Cardiac septum (tissue), 1 donor: Measurements from ENCODE around the gene LDHA. TPM values are rescaled to one million over a fixed set of nuclear protein-coding genes. Genes with fewer than 3 reads are reported as not detected.

ENCODE experiments used
- DNase-seq: peaks from one replicate; pipeline ENCODE4 v3.0.0-alpha.2; 2020; ENCODE audit warnings: low spot score
- intact Hi-C: fragments of 100-400 bp; cut with DNase I; formaldehyde crosslinking; loops from one replicate; pipeline ENCODE4 v1.14.0; 2022
- long read RNA-seq: library from polyadenylated mRNA; unstranded; transcript quantifications from one replicate; pipeline ENCODE4 v2.0.0, GENCODE V29; 2021
- total RNA-seq: library from RNA; stranded (reverse); fragmentation: NEBNext Ultra II Directional; extraction: Animal tissue kit (Norgen Biotek cat#: 25700); gene quantifications from one replicate; pipeline ENCODE4 v1.2.1, GENCODE V29; 2021
- donor health status: DM: no; HTN: no; CAD: no.

The LDHA gene
- 329 TPM for total RNA-seq
- long read RNA-seq, transcript LDHA-220 (7 exons, 1,288 nt) = minor isoform, 9 of 352 reads
- long read RNA-seq, transcript LDHA-202 (5 exons, 2,169 nt) = minor isoform, 30 of 352 reads
- long read RNA-seq, transcript LDHA-205 (8 exons, 2,416 nt) = major isoform, 287 of 352 reads
- long read RNA-seq, transcript LDHA-216 (4 exons, 1,345 nt) = minor isoform, 5 of 352 reads
- long read RNA-seq, partial matches to known transcripts = 13 of 352 reads
- long read RNA-seq, other reads (novel, unspliced or antisense) = 4 of 352 reads

DNA sequence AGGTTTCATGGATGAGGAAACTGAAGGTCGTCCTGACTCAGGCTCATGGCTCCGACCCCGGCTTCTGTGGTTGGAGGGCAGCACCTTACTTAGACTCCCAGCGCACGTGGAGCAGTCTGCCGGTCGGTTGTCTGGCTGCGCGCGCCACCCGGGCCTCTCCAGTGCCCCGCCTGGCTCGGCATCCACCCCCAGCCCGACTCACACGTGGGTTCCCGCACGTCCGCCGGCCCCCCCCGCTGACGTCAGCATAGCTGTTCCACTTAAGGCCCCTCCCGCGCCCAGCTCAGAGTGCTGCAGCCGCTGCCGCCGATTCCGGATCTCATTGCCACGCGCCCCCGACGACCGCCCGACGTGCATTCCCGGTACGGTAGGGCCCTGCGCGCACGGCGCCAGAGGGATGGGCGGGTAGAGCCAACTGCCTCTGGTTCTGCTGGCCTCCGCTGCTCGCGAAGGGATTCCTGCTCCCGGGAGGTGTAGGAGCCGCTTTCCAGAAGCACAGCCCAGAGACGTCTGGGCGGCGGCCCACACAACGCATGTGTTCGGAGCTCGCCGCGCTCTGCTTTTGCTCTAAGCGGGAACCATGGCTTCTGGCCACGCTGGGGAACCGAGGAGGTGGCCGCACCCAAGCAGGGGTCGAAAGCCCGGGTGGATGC, at the start of gene LDHA:
Gene LDHA, plus strand, starts transcription at position 289 of the 653 bp plus-strand sequence. CDS start 2,280 bp downstream, outside the sequence.
- peak; percentile 99 for DNase-seq
- intact Hi-C loops = loop anchor here (1.0 to 10.0 kb wide), 2 partner anchors 10 to 310 kb away; no protein-coding TSS in a partner anchor

DNA sequence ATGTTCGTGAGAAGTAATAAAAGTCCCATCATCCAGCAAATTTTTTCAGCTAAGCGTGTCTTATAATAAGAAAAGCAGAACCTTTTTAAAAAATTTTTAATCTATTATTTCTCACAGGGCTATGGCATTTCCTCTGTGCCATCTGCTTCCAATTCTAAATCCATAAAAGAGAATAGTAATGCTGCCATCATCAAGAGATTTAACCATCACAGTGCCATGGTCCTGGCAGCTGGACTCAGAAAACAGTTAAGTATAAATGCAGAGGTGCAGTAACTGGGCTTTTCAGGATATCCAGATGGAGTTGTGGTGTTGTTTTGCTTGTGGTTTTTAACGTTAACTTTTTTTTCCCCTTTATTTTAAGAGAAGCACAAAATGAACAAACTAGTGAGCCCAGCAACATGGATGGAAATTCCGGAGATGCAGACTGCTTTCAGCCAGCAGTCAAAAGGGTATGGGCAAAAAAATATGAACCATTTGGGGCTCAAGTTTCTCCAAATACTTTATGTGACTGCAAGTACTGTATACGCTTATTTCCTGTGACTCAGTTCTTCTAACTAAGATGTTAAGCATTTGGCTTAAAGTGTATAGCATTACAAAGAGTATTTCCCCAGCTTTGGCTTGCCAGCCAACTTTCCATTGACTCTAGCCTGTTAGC, 46.8 kb upstream of the LDHA start:
- DNase-seq = no peak
- intact Hi-C loops = no loop called here

DNA sequence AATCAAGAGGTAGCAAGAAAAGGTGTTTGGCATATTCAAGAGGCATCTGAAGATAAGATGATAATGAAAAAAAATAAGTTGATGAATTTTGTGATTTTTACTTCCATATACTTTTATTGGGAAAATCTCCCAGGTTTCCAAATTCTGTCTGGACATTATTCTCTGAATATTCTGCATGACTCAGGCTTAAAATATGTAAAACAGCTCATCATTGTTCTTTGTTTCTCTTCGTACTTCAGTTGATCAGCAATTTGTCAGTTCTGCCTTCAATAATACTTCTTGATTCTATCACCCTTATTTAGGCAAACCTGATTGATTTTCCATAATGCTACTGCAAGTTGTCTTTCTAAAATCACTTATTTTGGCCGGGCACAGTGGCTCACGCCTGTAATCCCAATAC, 41.8 kb upstream of the LDHA start:
- DNase-seq = no peak
- intact Hi-C loops = no loop called here

DNA sequence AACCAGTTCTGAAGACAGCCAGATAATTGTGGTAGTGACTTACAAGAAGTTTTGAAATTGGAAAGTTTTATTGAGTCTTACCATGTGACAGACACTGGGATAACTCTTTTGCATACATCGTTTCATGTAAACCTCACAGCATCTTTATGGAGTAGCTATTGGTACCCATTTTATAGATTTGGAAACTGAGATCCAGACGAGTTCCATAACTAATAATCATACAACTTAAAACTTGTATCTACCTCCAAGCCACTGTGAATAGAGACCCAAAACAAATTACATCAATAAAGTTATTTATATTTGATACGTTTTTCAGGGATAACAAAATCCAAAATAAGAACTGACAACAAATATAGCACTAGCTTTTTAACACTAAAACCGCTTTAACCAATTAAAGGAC, 35.7 kb upstream of the LDHA start:
- intact Hi-C loops = no loop called here
- no peak for DNase-seq

DNA sequence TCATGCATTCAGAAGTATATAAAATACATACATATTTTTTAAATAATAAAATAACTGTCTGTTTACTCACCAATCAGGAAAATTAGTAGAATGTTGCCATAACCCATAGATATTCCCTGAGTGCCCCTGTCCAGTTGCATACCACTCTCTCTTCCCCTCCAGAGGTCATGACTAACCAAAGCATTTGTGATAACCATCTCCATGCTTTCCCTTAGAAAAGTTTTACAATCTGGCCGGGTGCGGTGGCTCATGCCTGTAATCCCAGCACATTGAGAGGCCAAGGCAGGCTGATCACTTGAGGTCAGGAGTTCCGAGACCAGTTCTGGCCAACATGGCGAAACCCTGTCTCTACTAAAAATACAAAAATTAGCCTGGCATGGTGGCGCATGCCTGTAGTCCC, 33.2 kb upstream of the LDHA start:
- intact Hi-C loops = no loop called here
- DNase-seq = no peak

DNA sequence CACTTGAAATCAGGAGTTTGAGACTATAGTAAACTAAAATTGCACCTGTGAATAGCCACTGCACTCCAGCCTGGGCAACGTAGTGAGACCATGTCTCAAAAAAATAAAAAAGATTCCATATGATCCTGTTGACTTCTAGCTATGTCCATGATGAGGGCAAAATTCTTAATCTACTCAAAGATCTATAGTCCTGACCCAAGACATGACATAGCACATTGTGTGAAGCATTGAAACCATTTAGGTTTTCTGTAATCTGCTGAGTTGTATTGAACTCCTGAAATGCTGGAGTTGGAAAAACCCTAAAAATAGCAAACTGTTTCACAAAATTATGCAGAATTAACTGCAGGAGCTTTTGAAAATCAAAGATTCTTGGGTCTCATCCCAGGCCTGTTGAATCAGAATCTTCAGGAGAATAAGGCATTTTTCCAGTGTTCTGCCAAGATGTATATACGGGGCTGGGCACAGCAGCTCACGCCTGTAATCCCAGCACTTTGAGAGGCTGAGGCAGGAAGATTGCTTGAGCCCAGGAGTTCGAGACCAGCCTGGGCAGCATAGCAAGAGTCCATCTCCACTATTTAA, 29.8 kb upstream of the LDHA start:
- intact Hi-C loops = no loop called here
- DNase-seq = no peak

DNA sequence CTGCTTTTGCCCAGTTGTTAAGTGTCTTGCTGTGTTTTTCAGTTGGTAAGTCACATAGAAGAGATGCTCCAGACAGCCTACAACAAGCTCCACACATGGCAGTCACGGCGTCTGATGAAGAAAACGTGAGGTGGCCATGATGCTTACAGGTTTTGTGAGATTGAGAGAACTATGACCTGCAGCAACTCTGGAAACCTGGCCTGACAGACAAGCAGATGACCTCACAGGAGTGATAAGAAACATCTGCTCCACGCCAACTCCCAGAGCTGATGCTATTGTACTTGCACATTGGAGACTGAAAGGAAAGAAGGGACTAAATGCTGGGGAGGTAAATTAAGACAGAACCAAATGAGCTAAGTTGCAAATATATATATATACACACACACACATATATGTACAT, 28.6 kb upstream of the LDHA start:
- intact Hi-C loops = no loop called here
- DNase-seq = no peak

DNA sequence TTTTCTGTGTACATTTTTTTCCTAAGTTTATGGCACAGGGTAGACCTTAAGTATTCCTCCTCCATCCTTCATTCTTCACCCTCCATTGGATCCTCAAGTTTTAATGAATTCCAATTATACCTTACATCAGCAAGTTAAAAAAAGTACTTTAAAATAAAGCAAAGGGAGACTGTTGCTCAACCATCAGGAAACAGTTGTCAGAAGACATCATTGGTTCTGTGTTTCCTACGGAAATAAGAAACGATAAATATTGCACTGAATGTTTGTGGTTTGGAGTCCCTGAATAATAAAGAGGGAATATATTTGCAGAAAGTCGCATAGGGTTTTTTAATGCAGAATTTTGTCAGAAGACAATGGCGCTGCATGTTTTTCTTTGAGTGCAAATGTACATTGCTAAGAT, 28.1 kb upstream of the LDHA start:
- no peak for DNase-seq
- intact Hi-C loops = no loop called here

DNA sequence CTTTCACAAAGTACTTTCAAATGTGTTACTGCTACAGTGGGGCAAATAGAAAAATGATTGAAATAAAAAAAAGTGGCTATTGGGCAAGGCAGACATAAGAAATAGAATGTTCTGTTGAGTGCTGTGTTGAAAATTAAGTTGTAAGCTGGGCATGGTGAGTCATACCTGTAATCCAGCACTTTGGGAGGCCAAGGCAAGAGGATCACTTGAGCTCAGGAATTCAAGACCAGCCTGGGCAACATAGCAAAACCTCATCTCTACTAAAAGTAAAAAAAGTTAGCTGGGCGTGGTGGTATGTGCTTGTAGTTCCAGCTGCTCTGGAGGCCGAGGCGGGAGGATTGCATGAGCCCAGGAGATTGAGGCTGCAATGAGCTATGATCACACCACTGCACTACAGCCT, 26.9 kb upstream of the LDHA start:
- intact Hi-C loops = no loop called here
- DNase-seq = no peak

DNA sequence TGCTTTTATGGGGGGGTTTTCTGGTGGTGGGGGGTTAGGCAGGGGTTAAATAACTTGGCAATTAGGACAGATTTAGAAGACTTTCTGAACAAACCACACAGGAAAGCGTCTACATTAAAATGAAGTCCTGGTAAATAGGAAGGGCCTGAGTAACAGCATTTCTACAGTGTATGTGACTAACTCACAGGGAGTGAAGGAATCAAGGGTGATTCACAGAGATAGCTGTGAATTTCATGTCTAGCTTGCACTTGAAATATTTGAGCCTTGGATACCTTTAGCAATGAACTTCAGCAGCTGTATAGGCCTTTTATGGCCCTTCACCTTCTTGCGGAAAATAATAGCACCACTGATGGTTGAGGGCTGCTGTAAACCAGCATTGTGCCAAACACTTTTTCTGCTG, 26.1 kb upstream of the LDHA start:
- intact Hi-C loops = no loop called here
- no peak for DNase-seq

DNA sequence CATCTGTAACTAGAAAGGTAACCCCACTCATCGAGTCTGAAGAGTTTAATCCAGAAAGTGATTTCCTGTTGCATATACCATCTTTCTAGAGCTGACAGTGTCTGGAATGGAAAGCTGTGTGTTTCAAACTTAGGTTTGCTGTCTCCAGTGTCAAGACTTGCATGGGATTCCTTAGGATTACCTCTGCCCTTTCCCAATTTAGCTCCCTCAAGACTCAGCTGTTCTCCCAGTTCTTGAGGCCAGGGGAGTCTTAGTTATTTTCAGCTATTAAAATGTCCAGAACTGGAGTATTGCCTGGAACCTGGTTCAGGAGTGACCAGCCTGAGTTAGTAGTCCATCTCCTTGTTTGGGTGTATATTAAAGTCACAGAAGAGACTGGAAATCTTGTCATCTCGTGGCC, 25.0 kb upstream of the LDHA start:
- no peak for DNase-seq
- intact Hi-C loops = no loop called here

DNA sequence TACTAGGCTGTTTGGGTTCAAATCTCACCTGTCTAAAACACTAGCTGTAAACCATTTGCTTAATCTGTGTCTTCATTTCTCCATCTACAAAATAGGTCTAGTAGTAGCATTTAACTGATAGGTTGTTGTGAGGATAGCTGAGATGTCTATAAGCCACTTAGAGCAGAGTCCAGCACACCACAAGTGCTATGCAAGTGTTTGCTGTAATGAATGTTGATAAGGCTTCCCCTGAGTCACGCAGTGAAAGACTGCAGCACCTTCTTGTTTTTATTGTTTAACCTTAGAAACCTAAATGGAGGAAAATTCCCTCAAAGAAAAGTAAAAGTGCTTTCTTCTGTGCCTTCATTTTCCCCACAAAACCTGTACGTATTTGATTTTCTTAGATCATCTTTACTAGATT, 23.1 kb upstream of the LDHA start:
- DNase-seq = no peak
- intact Hi-C loops = no loop called here

DNA sequence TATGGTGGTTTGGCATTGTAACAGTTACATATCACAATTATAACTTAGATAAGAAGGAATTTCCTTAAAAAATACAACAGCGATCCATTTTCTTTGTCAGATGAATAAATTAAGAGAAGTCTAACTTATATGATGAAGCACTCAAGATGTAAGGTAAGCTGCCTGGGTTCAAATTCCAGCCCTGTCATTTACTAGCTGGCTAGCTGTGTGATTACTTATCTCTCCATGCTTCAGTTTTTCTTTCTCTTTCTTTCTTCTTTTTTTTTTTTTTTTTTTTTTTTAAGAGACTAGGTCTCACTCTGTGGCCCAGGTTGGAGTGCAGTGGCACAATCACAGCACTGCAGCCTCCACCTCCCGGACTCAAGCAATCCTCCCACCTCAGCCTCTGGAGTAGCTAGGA, 22.2 kb upstream of the LDHA start:
- no peak for DNase-seq
- intact Hi-C loops = no loop called here

DNA sequence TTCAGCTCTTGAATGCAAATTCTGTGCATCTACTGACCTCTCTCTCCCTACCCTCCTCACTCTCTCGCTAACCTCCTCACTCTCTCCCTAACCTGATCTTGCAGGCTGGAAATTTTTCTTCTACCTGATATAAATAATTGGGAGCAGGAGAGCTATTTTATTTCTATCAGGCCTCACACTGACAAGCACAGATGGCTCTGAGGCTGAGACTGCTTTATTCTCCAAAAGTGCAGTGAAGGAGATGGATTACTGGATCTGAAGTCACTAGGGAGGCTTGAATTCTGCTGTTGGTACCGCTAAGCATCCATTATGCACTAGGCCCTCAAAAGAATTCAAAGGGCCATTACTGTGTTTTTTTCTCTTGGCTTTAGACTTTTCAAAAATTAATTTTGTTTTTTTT, 19.4 kb upstream of the LDHA start:
- intact Hi-C loops = no loop called here
- DNase-seq = no peak

DNA sequence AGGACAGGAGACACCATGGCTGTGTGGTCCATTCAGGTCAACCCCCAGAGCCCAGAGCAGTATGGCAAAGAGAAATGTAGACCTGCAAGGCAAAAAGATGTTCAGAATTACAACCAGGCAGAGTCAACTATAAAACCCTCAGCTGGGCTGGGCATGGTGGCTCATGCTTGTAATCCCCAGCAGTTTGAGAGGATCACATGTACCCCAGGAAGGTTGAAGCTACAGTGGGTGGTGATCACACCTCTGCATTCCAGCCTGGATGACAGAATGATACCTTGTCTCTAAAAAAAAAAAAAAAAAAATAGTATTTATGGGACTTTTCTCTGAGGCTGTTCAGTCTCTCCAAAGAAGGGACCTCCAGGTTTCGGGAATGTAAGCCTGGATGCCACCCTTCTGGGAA, 18.4 kb upstream of the LDHA start:
- intact Hi-C loops = no loop called here
- no peak for DNase-seq

DNA sequence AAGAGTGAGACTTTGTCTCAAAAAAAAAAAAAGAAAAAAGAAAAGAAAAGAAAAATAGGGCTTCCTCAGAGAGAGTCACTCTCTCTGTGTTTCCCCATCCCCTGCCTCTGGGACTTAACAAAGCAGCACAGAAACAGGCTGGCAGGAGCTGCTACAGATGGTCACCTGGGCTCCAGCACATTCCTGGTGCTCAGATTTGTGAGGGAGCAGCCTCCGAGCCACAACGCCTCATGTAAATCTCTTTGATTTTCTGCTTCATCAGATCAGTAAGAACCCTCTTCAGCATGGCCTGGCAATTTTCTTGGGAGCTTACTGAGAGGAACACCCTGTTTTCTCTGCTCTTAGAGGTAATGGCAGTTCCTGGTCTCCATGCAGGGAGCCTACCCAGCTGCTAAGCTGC, 15.2 kb upstream of the LDHA start:
- DNase-seq = no peak
- intact Hi-C loops = no loop called here

DNA sequence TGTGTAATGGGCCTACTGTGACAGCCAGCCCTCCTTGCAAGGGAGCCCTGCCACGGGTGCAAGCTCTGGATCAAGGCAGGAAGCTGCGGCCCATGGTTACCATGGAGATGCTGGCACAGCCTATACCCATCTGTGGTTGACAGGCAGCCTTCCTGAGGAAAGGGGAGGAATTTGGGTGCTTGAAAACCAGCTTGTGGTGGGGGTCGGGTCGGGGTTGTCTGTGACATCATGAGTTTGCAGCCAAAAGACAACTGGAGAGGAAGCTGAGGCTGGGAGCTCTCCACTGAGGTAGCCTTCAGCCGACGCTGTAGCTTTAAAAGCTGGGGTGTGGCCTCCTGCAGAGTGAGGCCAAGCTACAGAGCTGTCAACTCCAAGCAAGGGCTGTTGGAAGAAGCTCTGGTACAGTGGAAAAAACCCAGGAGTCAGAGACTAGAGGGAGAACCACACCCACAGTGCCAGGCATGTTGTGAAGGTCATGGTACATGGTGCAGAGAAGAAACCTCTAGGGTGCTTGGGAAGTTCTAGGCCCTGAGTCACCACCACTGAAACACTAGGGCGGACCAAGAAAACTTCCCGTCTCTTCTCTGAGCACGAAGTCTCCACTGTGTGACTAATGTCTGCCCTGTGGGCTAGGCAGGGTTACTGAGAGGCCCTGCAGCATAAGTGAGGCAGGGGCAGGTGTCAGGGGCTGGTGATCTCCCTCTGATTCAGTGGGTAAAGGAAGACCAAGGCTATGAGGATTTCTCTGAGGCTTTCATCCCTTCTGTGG, 10.8 kb upstream of the LDHA start:
- intact Hi-C loops = loop anchor here (1.0 kb wide), 1 partner anchor 11 kb away; the partner anchor contains the start of gene LDHA

DNA sequence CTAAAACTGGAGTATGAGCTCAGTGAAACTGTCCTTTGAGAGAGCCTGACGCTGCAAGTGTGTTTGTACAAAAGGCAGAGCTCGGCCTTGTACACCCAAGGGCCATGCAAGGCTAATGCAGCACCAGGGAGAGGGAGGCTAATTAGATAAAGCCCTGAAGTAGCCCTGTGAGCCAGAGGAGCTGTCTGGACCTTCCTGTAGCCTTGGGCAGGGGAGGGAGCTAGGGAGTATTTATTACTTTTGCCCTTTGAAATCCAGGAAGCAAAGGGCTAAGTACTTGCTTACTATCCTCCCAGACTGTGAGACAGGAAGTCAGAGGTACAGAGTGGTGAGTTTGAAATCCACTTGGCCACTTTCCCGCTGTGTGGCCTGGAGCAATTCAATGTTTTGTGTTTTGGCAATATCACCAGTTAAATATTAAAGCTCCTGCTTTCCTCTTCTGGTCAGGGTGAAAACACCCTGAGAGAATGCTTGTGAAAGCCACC, 10.2 kb upstream of the LDHA start:
- DNase-seq = peak; percentile 80
- intact Hi-C loops = loop anchor here (1.0 kb wide), 1 partner anchor 10 kb away; the partner anchor contains the start of gene LDHA

More for the DNA sequence above, 10.8 kb upstream of the LDHA start:
- DNase-seq = peak; percentile 84

DNA sequence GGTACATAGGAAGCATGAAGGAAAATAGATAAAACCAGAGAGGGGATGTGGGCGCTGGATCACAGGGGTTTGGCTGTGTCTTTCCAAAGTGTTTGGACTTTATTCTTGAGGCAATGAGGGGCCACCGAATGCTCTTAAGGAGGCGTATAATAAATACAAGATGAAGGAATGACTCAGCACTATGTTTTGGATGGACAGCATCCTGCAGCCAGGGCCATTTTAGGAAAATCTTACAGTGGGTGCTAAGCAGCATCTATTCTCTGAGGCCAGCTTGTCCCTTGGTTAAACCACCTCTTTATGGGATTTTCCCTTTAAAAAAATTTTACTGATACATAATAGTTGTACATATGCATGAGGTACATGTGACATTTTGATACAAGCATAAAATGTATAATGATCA, 4.3 kb upstream of the LDHA start:
- no peak for DNase-seq
- intact Hi-C loops = loop anchor here (10.0 kb wide), 1 partner anchor 315 kb away; no protein-coding TSS in a partner anchor
